Effector memory CD4-positive, alpha-beta T cell (primary cell): ENCODE data around the gene DACH1.

ENCODE experiments used
- DNase-seq, 3 donors: peaks; one replicate each; pipeline ENCODE4 v3.0.0-alpha.2; 2020
- H3K27ac ChIP-seq: 2 replicates; pipeline ENCODE4 v1.7.0; 2013; ENCODE audit warnings: mild to moderate bottlenecking, low read length, moderate library complexity; ENCODE audit not compliant: insufficient read depth, poor library complexity, severe bottlenecking
- H3K27me3 ChIP-seq: replicated peaks from 2 replicates; pipeline ENCODE4 v1.7.0; 2013; ENCODE audit warnings: mild to moderate bottlenecking, low read length; ENCODE audit not compliant: insufficient read depth, control insufficient read depth, poor library complexity, severe bottlenecking
- H3K36me3 ChIP-seq: 2 replicates; pipeline ENCODE4 v1.7.0; 2013; ENCODE audit warnings: mild to moderate bottlenecking, low read length, moderate library complexity; ENCODE audit not compliant: control insufficient read depth, insufficient read depth
- H3K4me1 ChIP-seq: 2 replicates; pipeline ENCODE4 v1.7.0; 2013; ENCODE audit warnings: low read length, mild to moderate bottlenecking; ENCODE audit not compliant: control insufficient read depth, insufficient read depth, poor library complexity, severe bottlenecking
- H3K4me3 ChIP-seq: 2 replicates; pipeline ENCODE4 v1.7.0; 2013; ENCODE audit warnings: low read length, low read depth, mild to moderate bottlenecking; ENCODE audit not compliant: insufficient read depth, poor library complexity, severe bottlenecking
- H3K9me3 ChIP-seq: 2 replicates; pipeline ENCODE4 v1.7.0; 2013; ENCODE audit warnings: mild to moderate bottlenecking, low read length, moderate library complexity; ENCODE audit not compliant: control insufficient read depth

Gene DACH1

GRCh38 chr13:71768881-71769280 lies 98.1 kb downstream of the DACH1 start:
- H3K27me3 ChIP-seq, result no peaks in the 10 kb centered on the region
- no peak for DNase-seq
- H3K4me1 ChIP-seq, result no peaks in the 10 kb centered on the region
- H3K9me3 ChIP-seq, result no peaks in the 10 kb centered on the region
- H3K4me3 ChIP-seq, result no peak overlapping the region
- H3K27ac ChIP-seq, result no peak overlapping the region
- H3K36me3 ChIP-seq, result no peaks in the 10 kb centered on the region

GRCh38 chr13:71759651-71760511 lies 107.1 kb downstream of the DACH1 start:
- no peak overlapping the region for H3K27ac ChIP-seq
- no peaks in the 10 kb centered on the region for H3K9me3 ChIP-seq
- DNase-seq, result no peak
- H3K36me3 ChIP-seq, result no peaks in the 10 kb centered on the region
- no peaks in the 10 kb centered on the region for H3K4me1 ChIP-seq
- H3K4me3 ChIP-seq, result no peak overlapping the region
- H3K27me3 ChIP-seq, result no peaks in the 10 kb centered on the region

DNA sequence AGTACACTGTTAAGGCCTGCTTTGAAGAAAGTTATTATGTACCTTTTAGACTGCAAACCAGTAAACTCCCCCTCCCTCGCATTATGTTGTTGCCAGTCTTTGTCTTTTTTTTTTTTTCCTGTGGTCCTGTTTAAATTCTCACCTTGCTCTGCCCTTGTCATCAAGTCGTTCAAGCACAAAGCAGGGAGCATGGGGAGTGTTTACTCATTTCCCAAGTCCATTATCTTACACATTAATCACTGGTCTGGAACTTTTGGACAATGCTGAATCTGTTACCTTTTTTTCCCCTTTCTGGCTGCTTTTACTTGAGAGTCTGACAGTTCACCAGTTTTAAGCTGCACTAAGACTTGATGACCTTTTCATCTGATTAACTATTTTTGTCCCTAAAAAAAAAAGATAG lies 108.2 kb downstream of the DACH1 start:
- no peak for DNase-seq
- Histone ChIP-seq H3K4me3 (no peak overlapping the region), H3K27ac (no peak overlapping the region), H3K4me1 (no peaks in the 10 kb centered on the region), H3K27me3 (no peaks in the 10 kb centered on the region), H3K9me3 (no peaks in the 10 kb centered on the region), H3K36me3 (no peaks in the 10 kb centered on the region)

- Histone ChIP-seq H3K4me1 (no peaks in the 10 kb centered on the region), H3K27ac (no peak overlapping the region), H3K4me3 (no peak overlapping the region), H3K9me3 (no peaks in the 10 kb centered on the region), H3K36me3 (no peaks in the 10 kb centered on the region), H3K27me3 (no peaks in the 10 kb centered on the region)
- DNase-seq, result no peak
Observed at GRCh38 chr13:71754407-71754974, 112.5 kb downstream of the DACH1 start.

- Histone ChIP-seq H3K27me3 (no peaks in the 10 kb centered on the region), H3K27ac (no peak overlapping the region), H3K36me3 (no peaks in the 10 kb centered on the region), H3K4me1 (no peaks in the 10 kb centered on the region), H3K4me3 (no peak overlapping the region), H3K9me3 (no peaks in the 10 kb centered on the region)
- no peak for DNase-seq
Observed at GRCh38 chr13:71752775-71753513, 114.1 kb downstream of the DACH1 start.

DNA sequence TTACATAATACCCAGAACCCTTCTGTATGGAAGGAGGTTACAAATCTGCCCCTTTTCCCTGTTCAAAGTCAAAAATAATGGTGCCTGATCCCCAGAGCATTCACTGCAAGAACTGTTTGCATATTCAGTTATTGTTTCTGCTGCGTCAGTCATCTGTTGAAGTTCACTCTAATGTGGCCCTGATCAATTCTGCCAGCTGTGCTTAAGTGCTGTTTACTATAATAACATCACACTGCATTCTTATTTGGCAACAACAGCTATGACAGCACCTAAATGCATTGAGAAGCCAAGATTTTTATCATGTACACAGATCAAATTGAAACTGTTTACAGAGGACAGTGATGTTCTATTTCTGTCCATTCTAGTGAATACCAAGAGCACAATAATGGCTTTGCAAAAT lies 115.9 kb downstream of the DACH1 start:
- Histone ChIP-seq H3K36me3 (no peaks in the 10 kb centered on the region), H3K4me3 (no peak overlapping the region), H3K27me3 (no peaks in the 10 kb centered on the region), H3K4me1 (no peaks in the 10 kb centered on the region), H3K9me3 (no peaks in the 10 kb centered on the region), H3K27ac (no peak overlapping the region)
- no peak for DNase-seq

- Histone ChIP-seq H3K4me3 (no peak overlapping the region), H3K9me3 (no peaks in the 10 kb centered on the region), H3K27me3 (no peaks in the 10 kb centered on the region), H3K4me1 (no peaks in the 10 kb centered on the region), H3K36me3 (no peaks in the 10 kb centered on the region), H3K27ac (no peak overlapping the region)
- no peak for DNase-seq
Observed at GRCh38 chr13:71730267-71730666, 136.7 kb downstream of the DACH1 start.

DNA sequence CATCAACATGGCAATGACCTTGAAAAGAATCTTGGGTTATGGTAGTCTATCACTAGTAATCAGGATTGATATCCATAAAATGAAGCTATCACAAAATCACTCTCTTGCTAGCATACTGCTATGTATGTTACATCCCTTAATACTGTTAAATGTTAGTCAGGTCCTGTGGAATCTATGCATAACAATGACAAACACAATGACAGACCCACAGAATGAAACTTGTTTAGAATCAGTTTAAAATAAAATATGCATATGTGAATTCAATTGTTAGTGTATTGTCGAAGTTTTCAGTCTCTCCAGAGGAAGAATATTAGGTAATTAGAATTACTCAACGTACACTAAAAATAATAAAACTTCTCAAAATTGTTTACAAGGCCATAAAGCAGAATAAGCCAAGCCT lies 137.6 kb downstream of the DACH1 start:
- no peak overlapping the region for H3K4me3 ChIP-seq
- no peaks in the 10 kb centered on the region for H3K36me3 ChIP-seq
- H3K27ac ChIP-seq, result no peak overlapping the region
- no peak for DNase-seq
- H3K4me1 ChIP-seq, result no peaks in the 10 kb centered on the region
- no peaks in the 10 kb centered on the region for H3K27me3 ChIP-seq
- no peaks in the 10 kb centered on the region for H3K9me3 ChIP-seq

DNA sequence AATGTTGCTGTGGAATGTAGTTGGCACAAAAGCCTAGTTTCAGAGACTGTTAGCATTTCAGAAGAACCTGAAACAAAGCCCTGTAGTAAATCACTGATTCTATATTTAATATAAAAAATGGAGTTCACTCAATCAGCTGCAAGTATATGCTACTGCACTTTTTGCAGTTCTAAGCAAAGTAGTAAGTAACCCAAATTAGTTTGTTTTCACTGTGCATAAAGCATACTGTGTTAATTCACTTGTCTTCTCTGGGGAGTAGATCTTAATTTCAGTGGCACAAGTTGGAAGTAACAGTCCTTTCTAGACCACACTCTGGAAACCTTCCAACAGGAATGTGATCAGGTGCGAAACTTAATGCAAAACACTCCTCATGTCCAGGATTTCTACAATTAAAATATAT lies 139.3 kb downstream of the DACH1 start:
- Histone ChIP-seq H3K27me3 (no peaks in the 10 kb centered on the region), H3K9me3 (no peaks in the 10 kb centered on the region), H3K4me1 (no peaks in the 10 kb centered on the region), H3K27ac (no peak overlapping the region), H3K4me3 (no peak overlapping the region), H3K36me3 (no peaks in the 10 kb centered on the region)
- no peak for DNase-seq

DNA sequence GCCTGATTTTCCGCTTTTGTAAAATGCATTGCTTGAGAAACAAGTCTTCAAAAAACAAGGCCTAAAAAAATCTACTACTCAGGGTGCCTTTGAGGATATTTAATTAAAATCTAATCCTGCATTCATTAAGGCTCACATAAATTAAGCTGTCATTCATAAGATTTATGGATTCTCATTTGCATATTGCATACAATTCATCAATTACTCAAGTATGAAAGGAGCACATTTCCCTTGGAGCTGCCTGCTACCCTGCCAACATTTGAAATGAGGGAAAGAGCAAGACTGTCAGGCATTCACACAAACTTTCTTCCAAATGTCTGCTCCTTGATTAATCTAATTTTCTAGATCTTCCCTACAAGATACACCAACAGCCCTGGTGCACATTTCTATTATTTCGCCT lies 140.0 kb downstream of the DACH1 start:
- DNase-seq, result no peak
- Histone ChIP-seq H3K36me3 (no peaks in the 10 kb centered on the region), H3K27me3 (no peaks in the 10 kb centered on the region), H3K4me3 (no peak overlapping the region), H3K27ac (no peak overlapping the region), H3K4me1 (no peaks in the 10 kb centered on the region), H3K9me3 (no peaks in the 10 kb centered on the region)
